ENCODE data around the gene EIPR1.
"Not testable (repeated sequence)": the region's sequence is repeated elsewhere in the genome, so short reads cannot be mapped to it uniquely, and the experiment has no call there.

The EIPR1 gene

DNA sequence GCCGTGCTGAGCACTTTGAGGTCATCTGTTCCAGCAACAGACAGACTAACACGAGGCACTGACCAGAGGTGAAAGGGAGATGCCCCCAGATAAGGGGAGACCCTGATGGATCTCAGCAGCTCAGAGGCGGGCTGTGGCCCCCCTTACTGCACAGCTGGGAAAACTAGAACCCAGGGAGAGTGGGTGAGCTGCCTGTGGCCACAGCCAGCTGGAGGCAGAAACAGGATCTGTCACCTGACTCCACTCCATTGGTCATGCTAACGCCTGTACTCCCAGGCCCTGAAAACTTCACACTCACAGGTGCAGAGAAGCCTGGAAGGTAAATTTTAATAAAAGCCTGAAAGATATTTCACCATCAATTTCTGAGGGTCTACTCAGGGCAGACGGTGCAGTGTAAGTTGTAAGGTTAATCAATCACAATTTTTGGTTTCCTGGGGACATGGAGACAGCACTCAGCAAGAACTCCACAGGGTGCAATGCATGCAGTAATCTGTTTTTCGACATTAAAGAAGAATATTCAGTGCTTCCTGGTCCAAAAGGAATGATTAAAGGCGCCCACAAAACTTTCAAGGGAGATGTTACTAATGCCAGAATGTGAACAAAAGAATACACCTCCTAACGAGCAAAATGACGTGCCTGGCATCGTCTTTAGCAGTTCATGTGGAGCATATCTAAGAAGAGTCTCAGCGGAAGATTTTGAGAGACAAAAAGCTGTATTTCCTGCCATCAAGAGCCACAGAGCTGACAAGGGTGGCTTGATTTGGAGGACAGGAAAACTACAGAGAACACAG, 173.4 kb downstream of the EIPR1 start:
- DNase-seq, result no peak

- no peak for DNase-seq
Measured at GRCh38 chr2:3203497-3204019, 174.1 kb downstream of the EIPR1 start.

- DNase-seq, result no peak
Measured at GRCh38 chr2:3202926-3203325, 174.7 kb downstream of the EIPR1 start.

- no peak for DNase-seq
Measured at GRCh38 chr2:3201281-3201680, 176.3 kb downstream of the EIPR1 start.

GRCh38 chr2:3200420-3200939, 177.1 kb downstream of the EIPR1 start:
- no peak for DNase-seq

GRCh38 chr2:3199627-3200345, 177.8 kb downstream of the EIPR1 start:
- no peak for DNase-seq

- DNase-seq, result not testable (repeated sequence)
Measured at GRCh38 chr2:3198671-3199192, 178.9 kb downstream of the EIPR1 start.

DNA sequence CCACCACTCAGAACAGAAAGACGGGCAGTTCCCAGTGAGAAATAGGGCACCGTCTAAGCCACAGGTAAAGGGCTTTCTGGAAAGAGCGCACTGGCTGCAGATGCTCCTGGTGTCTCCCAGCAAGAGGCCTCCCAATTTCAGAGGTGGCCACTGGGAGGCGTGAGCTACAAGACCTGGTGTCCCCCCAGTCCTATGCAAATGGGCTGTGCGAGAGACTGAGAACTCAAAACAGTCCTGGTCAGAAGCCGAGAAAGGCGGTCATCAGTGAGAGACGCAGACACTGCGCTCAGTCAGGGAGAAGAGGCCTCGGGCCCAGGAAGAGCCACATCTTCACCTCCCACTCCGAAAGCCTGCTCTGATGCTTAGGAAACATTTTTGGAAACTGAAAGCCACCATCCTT, 179.5 kb downstream of the EIPR1 start:
- DNase-seq, result no peak

DNA sequence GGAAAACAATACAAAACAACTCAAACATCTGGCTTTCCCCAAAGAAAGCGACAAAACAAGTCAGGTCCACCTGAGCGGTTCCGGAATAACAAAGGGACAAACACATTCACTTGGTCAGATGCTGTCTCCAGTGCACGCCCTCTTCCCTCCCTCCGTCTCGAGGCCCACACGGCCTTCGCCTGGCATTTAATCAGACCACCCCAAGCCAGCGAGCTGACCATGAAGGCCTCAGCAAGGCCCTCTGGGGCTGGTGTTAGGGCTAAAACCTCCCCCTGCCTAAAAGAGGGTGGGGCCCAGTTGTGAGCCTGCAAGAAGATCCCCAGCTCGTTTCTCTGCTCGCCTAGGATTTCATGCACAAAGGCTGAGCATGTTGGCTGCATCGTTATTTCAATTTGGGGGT, 180.3 kb downstream of the EIPR1 start:
- no peak for DNase-seq

DNA sequence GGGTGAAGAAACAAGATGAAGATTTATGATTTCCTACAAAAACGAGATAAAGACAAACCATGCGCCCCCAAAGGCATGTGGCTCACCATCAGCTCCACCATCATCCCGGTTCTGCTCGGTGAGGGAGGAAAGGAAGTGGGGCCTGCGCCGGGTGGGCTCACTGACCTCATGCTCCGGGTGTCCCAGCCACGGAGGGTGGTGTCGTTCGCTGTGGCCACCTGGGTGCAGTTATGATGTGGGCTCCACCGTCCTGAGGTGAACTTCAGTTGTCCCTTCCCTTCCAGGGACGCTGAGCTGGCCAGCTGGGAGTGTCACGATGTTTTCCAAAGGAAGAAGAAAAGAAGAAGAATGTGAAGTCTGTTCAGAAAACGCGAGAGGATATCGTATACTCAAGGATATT, 180.9 kb downstream of the EIPR1 start:
- DNase-seq, result no peak

GRCh38 chr2:3195641-3196476, 181.8 kb downstream of the EIPR1 start:
- DNase-seq, result no peak

GRCh38 chr2:3194828-3195227, 182.8 kb downstream of the EIPR1 start:
- DNase-seq, result no peak

GRCh38 chr2:3193443-3194330, 183.9 kb downstream of the EIPR1 start:
- no peak for DNase-seq

DNA sequence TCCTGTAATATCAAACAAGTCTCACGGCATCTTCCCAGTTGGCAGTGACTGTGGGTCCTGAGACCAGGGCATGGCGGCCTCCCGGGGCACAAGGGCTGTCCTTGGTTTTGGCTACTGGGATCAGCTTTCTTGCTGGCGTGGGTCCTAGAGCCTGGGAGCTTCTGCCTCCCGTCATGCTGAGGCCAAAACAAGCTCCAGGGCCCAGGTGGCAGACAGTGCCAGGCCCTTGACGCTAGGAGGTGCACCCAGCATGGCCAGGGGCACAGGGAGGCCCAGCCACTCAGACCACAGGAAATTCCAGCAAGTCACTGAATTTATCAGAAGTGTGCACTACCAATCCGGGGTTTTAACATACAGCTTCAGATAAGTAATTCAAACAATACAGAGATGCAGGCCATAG, 184.7 kb downstream of the EIPR1 start:
- DNase-seq, result no peak

GRCh38 chr2:3192281-3192818, 185.3 kb downstream of the EIPR1 start:
- no peak for DNase-seq

GRCh38 chr2:3189961-3190360, 187.7 kb downstream of the EIPR1 start:
- DNase-seq, result no peak

DNA sequence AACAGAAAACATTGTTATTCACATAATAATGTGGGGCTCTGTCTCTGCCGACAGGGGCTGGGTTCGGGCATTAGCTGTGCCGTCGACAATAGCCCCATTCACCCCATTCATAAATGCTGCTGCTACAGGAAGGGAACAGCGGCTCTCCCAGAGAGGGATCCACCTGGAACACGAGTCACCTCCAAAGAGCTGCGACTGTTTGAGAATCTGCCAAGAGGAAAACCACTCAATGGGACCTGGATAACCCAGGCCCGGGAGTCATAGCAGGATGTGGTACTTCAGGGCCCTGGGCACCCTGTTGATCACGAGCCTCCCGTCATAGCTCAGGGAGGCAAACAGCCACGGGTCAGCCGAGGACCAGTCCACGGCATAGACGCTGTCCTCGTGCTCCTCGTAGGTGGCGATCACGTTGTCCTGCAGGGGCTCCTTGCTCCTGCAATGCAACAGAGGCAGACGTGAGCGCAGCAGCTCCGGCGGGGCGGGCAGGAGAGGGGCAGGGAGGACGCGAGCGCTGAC, 188.5 kb downstream of the EIPR1 start:
- no peak for DNase-seq

DNA sequence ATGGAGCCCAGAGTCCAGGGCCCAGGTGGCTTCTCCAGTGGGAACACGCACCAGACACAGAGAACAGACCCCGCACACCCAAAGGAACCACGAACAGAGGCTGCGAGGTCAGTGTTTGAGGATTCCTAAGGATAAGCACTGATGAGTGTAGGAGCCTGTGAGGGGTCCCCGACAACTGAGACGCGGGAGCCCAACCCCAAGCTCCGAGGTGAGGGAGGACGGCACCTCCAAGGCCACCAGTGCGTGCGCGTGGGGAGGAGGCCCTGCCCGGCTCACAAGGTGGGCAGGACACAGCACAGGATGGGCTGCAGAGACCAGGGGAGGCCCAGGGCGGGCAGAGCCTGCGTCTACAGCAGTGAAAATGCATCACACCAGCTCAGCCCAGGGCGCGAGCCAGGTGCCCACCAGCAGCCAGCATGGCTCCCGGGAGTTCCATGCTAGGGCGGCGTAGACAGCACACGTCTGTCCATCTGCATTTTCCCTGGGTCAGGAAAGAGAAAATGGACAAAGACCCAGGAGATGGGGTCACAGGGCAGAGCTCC, 189.1 kb downstream of the EIPR1 start:
- DNase-seq, result no peak

GRCh38 chr2:3187467-3187866, 190.2 kb downstream of the EIPR1 start:
- no peak for DNase-seq

DNA sequence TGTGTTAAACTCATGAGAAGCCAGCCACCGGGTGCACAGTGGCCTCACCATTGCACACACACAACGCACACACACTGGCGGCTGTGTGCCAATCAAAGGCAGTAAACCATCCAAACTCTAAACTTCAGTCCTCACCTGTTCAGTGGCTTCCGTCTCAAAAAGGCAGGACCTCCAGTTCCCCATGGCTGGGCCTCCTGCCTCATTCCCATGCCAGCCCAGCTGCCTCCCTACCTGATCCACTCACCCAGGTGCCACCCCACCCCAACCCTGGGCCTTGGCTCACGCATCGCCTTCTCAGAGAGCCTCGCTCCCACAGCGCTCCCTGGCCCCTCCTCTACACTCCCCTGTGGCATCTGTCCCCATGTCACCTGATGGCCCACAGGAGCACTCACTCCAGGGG, 190.9 kb downstream of the EIPR1 start:
- no peak for DNase-seq

DNA sequence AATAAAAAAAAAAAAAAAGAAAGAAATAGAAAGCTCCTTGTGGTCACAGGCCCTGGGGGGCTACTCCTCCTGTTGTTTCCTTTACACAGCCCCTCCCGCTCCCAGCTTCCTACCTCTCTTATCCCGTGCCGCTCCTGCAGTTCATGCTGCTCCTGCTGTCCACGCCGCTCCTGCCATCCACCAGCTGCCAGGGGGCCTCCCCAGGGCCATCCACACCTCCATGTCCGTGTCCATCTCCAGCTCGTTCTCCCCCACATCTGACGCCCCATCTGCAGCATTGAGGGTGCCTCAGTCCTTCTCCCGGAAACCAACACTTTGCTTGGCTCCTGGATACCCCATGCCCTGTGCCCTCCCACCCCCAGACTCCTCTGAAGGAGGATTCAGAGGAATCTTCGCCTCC, 191.7 kb downstream of the EIPR1 start:
- DNase-seq, result no peak
